Measurements from ENCODE around the gene CD74. TPM values are rescaled to one million over a fixed set of nuclear protein-coding genes. Genes with fewer than 3 reads are reported as not detected.

Gene CD74
- total and polyA plus RNA-seq, 10 of the 15 experiments (the other 5 are each of a cell fraction or from before 2014, with no cell fraction given): 1,387 to 11,063 (median 3,922) TPM

DNA sequence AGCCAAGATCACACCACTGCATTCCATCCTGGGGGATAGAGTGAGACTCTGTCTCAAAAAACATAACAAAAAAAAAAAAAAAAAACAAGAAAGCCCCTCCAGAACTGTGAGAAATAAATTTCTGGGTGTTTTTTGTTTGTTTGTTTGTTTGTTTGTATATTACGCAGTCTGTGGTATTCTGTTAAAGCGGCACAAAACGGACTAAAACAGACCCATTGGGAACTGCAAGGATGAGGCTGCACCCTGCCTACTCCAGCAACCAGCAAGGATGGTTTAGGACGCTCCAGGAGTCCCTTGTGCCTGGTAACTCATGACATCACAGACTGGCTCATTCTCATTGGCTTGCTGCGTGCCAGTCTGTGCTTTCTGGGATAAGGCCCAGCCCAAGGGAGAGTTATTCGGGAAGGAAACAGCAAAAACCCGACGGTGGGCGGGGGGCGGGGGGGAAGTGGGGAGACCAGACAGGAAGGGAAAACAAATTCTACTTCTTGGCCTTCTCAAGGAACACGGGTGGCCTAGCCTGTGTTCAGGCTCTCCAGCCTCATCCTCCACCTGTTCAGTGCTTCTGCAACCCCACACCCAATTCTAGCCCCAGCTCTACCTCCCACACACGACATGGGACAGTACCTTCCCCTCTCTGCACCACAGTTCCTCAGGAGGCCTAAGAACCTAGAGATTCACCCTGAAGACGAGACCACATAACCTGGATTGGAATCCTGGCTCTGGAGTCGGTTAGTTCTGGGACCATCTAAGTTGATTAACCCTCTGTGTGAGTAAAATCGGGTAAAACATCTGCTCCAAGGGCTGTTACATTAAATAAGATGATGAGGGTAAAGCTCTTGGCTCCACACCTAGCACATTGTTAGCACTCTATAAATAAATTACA is 2.8 kb downstream of the CD74 start (continued):
- TF ChIP-seq, protein P1, sequence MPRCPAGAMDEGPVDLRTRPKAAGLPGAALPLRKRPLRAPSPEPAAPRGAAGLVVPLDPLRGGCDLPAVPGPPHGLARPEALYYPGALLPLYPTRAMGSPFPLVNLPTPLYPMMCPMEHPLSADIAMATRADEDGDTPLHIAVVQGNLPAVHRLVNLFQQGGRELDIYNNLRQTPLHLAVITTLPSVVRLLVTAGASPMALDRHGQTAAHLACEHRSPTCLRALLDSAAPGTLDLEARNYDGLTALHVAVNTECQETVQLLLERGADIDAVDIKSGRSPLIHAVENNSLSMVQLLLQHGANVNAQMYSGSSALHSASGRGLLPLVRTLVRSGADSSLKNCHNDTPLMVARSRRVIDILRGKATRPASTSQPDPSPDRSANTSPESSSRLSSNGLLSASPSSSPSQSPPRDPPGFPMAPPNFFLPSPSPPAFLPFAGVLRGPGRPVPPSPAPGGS (IDR thresholded peaks at IDR 0.05; ENCODE audit: borderline replicate concordance, insufficient read depth, low read depth, low read length, poor library complexity, severe bottlenecking): no peak
- TF ChIP-seq CHD2 (IDR thresholded peaks at IDR 0.05; ENCODE audit: borderline replicate concordance, low read depth, low read length): no peak
- no peak for TF ChIP-seq SP1 (IDR thresholded peaks at IDR 0.05; ENCODE audit: low read depth, low read length)
- TF ChIP-seq EZH2 (IDR thresholded peaks at IDR 0.05; ENCODE audit: borderline replicate concordance, control insufficient read depth, low read depth, low read length): no peak
- TF ChIP-seq, protein P2, sequence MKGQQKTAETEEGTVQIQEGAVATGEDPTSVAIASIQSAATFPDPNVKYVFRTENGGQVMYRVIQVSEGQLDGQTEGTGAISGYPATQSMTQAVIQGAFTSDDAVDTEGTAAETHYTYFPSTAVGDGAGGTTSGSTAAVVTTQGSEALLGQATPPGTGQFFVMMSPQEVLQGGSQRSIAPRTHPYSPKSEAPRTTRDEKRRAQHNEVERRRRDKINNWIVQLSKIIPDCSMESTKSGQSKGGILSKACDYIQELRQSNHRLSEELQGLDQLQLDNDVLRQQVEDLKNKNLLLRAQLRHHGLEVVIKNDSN (IDR thresholded peaks at IDR 0.05; ENCODE audit: borderline replicate concordance, extremely low read length, insufficient read depth, low read depth, low read length): no peak
- TF ChIP-seq ZNF622 (IDR thresholded peaks at IDR 0.05): no peak
- peak; percentile 89 for TF ChIP-seq POLR2A (IDR thresholded peaks at IDR 0.05; ENCODE audit: low read depth, low read length)
- TF ChIP-seq NRF1 (conservative IDR thresholded peaks at IDR 0.05; ENCODE audit: low read depth, low read length): no peak
- peak; percentile 54; the same call in 1 of the 2 replicates for TF ChIP-seq PAX5 (IDR thresholded peaks at IDR 0.05; ENCODE audit: borderline replicate concordance, low read depth, low read length)
- TF ChIP-seq ATF7 (IDR thresholded peaks at IDR 0.05; ENCODE audit: low read depth): peak; percentile 66
- TF ChIP-seq, protein P3, sequence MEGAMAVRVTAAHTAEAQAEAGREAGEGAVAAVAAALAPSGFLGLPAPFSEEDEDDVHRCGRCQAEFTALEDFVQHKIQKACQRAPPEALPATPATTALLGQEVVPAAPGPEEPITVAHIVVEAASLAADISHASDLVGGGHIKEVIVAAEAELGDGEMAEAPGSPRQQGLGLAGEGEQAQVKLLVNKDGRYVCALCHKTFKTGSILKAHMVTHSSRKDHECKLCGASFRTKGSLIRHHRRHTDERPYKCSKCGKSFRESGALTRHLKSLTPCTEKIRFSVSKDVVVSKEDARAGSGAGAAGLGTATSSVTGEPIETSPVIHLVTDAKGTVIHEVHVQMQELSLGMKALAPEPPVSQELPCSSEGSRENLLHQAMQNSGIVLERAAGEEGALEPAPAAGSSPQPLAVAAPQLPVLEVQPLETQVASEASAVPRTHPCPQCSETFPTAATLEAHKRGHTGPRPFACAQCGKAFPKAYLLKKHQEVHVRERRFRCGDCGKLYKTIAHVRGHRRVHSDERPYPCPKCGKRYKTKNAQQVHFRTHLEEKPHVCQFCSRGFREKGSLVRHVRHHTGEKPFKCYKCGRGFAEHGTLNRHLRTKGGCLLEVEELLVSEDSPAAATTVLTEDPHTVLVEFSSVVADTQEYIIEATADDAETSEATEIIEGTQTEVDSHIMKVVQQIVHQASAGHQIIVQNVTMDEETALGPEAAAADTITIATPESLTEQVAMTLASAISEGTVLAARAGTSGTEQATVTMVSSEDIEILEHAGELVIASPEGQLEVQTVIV (IDR thresholded peaks at IDR 0.05; ENCODE audit: borderline replicate concordance, partially characterized antibody): no peak
- TF ChIP-seq STAT3 (IDR thresholded peaks at IDR 0.05; ENCODE audit: low read depth, low read length): no peak

Measured in GM12878 (cell line).